ENCODE results near the gene PKD2L2. TPM values are rescaled to one million over a fixed set of nuclear protein-coding genes. Genes with fewer than 3 reads are reported as not detected.
"Not testable (repeated sequence)": the region's sequence is repeated elsewhere in the genome, so short reads cannot be mapped to it uniquely, and the experiment has no call there.

PKD2L2 gene
- total RNA-seq (2014; rRNA removed; shearing (Covaris generic); ENCODE audit: low replicate concordance), result not detected in 2 replicates

DNA sequence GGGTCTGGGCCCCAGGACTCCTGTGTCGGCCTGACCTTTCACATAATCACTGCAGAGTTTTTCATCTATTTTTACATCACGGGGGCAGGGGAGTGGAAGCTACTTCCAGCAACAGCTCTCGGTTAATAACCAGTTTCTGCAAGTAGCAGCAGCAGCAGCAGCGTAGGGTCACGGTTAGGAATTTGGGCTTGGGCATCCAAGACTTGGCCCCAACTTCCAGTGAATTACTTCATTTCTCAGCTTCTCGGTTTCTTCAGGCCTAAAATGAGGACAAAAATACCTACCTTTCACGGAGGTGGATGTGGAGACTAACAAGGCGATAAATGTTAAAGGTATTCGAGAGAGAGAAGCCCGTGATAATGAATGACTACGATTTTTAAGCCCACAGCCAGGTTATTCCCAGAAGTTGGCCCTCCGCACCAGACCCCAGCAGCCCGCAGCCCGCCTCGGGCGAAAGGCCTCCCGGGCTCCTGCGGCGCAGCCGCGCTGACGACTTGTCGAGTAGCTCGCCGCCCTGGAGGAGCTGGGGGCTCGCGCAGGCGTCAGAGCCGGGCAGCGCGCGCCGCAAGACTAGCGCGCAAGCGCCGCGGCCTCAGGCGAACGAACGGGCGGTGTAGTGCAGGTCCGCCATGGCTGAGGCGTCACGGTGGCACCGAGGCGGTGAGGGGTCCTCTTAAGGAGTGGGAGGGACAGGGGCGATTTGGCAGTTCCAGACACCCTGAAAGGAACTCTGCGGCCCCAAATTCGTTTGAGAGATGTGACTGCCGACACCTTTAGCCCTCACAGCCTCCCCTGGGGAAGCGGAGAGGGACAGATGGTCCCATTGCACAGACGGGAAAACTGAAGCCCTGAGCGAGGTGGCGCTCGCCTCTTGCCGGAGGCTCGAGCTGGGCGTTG, at the start of gene PKD2L2:
Gene PKD2L2 (plus strand): TSS at position 595 of the 897 bp plus-strand sequence. CDS start 35 bp downstream, at position 630.
- in situ Hi-C loops (cut with HindIII; ENCODE audit: low pct_unique_long_range_greater_than_20kb, low sequenced_read_pairs), result no loop called here
- DNase-seq (ENCODE audit: low read depth), result no peak

DNA sequence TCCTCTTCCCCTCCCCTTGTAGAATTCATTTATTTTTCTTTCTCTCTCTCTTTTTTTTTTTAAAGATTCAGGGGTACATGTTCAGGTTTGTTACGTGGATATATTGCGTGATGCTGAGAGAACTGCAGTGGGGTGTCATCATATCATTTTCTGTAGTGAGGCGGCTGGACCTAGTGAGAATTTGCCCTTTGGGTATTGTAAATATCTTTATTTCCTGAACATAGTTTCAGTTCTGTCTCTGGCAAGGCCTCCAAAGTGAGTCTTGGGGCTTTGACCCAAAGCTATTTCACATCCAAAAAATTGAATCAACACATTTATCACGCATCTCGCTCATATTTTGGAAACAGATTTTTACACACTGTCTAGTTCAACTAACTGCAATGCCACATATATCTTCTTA, 47.0 kb upstream of the PKD2L2 start:
- in situ Hi-C loops (cut with HindIII; ENCODE audit: low pct_unique_long_range_greater_than_20kb, low sequenced_read_pairs), result no loop called here
- DNase-seq (ENCODE audit: low read depth), result no peak

DNA sequence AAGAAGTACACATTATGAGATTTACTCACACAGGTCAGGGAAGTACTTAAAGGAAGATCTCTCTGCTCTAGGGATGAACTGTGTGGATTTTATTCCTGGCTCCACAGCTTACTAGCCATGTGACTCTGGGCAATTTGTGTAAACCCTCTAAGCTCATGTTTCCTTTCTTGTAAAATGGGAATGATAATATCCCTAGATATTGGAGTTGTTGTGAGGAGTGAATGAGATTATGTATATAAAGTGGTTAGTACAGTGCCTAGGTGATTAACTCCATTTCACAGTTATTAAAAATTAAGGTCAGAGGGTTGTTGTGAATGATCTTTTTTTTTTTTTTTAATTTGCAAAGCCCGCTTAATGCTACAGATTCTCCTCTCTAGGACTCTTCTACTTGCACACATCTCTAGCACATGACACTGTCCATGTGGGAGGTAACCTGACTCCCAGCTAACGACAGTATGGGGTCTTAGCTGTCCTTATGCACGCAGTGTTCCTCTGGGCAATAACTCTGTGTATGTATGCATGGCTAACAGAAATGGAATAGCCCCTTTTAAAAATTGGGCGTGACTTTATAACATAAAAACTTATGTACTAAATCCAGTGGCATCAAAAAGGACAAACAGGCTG, 45.5 kb upstream of the PKD2L2 start:
- in situ Hi-C loops (cut with HindIII; ENCODE audit: low pct_unique_long_range_greater_than_20kb, low sequenced_read_pairs), result no loop called here

GRCh38 chr5:137845472-137845871, 43.8 kb upstream of the PKD2L2 start:
- no peak for DNase-seq (ENCODE audit: low read depth)
- in situ Hi-C loops (cut with HindIII; ENCODE audit: low pct_unique_long_range_greater_than_20kb, low sequenced_read_pairs), result no loop called here

More for the DNA sequence above, 45.5 kb upstream of the PKD2L2 start:
- no peak for DNase-seq (ENCODE audit: low read depth)

DNA sequence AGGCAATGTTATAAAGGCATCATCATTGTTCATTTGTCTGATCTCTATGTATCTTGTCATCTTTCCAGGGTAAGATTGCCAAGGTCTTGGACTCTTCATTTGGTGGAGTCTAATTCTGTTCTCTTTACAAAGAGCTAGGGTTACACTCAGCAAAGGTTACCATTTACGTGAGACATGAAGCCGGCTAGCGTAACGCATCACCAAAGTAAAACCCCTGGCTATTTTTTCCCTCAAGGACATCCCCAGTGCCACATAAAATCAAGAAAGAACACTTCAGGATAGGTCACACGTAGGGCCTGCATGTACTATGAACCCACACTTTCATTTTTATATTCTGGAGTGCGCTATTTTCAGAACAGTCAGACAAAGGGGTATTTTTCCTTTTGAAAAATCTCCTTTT, 41.6 kb upstream of the PKD2L2 start:
- DNase-seq (ENCODE audit: low read depth), result no peak
- in situ Hi-C loops (cut with HindIII; ENCODE audit: low pct_unique_long_range_greater_than_20kb, low sequenced_read_pairs), result no loop called here

GRCh38 chr5:137853165-137853564, 36.1 kb upstream of the PKD2L2 start:
- DNase-seq (ENCODE audit: low read depth); in situ Hi-C loops (cut with HindIII; ENCODE audit: low pct_unique_long_range_greater_than_20kb, low sequenced_read_pairs): not testable (repeated sequence)

DNA sequence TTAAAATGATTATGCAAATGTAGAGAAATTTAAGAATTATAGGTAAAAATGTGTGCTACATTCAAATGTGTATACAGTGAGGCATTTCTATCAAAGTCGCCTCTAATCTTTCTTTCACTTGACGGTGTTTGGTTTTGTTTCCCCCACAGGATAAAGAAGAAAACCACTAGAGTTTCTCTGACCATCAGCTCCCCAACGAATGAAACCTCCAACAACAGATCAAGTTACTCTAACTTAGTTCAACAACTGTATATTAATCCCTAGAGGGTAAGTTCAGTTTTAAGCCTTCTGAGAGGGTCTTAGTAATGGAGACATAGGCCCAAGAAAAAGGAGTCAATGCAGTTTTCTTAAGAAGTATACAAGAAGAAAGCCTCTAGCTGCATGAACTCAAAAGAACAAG, 33.1 kb upstream of the PKD2L2 start:
- in situ Hi-C loops (cut with HindIII; ENCODE audit: low pct_unique_long_range_greater_than_20kb, low sequenced_read_pairs), result no loop called here
- no peak for DNase-seq (ENCODE audit: low read depth)

- in situ Hi-C loops (cut with HindIII; ENCODE audit: low pct_unique_long_range_greater_than_20kb, low sequenced_read_pairs), result no loop called here
- no peak for DNase-seq (ENCODE audit: low read depth)
These were observed 32.1 kb upstream of the PKD2L2 start for GRCh38 chr5:137856916-137857862.

- DNase-seq (ENCODE audit: low read depth), result no peak
- in situ Hi-C loops (cut with HindIII; ENCODE audit: low pct_unique_long_range_greater_than_20kb, low sequenced_read_pairs), result no loop called here
These were observed 30.9 kb upstream of the PKD2L2 start for GRCh38 chr5:137858223-137858916.

DNA sequence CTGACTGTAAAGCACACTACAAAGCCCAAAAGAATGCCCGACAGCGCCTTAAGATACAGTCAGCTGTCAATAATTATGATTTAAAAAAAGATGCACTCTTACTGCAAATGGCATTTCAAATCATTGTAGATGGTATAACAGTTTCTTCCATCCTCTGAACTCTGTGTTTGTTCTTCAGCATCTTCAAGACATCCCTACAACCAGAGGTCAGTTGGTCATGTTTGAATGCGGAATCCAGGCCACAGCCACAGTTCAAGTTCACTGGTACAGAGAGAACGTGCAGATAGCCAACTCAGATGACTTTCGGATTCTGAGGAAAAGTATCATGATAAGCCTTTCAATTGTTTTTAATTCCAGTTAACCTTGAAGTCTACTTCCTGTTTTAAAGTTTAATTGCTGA, 30.3 kb upstream of the PKD2L2 start:
- in situ Hi-C loops (cut with HindIII; ENCODE audit: low pct_unique_long_range_greater_than_20kb, low sequenced_read_pairs), result no loop called here
- no peak for DNase-seq (ENCODE audit: low read depth)

DNA sequence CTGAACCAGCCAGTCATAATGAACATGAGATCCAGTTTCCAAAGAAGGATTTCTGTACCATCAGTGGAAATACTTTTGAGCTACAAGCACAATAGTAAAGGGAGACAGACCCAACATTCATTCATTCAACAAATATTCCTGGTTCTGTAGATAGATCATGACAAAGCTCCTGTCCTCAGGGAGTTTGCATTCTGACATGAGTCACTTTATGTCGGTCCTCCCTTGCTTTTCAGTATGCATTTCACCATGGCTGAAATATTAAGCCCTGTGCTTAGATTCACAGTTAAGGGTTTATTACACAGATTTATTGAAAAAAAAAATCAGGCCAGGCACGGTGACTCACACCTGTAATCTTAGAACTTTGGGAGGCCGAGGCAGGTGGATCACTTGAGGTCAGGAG, 27.0 kb upstream of the PKD2L2 start:
- no peak for DNase-seq (ENCODE audit: low read depth)
- in situ Hi-C loops (cut with HindIII; ENCODE audit: low pct_unique_long_range_greater_than_20kb, low sequenced_read_pairs), result no loop called here

GRCh38 chr5:137863653-137864052, 25.6 kb upstream of the PKD2L2 start:
- in situ Hi-C loops (cut with HindIII; ENCODE audit: low pct_unique_long_range_greater_than_20kb, low sequenced_read_pairs); DNase-seq (ENCODE audit: low read depth): not testable (repeated sequence)

DNA sequence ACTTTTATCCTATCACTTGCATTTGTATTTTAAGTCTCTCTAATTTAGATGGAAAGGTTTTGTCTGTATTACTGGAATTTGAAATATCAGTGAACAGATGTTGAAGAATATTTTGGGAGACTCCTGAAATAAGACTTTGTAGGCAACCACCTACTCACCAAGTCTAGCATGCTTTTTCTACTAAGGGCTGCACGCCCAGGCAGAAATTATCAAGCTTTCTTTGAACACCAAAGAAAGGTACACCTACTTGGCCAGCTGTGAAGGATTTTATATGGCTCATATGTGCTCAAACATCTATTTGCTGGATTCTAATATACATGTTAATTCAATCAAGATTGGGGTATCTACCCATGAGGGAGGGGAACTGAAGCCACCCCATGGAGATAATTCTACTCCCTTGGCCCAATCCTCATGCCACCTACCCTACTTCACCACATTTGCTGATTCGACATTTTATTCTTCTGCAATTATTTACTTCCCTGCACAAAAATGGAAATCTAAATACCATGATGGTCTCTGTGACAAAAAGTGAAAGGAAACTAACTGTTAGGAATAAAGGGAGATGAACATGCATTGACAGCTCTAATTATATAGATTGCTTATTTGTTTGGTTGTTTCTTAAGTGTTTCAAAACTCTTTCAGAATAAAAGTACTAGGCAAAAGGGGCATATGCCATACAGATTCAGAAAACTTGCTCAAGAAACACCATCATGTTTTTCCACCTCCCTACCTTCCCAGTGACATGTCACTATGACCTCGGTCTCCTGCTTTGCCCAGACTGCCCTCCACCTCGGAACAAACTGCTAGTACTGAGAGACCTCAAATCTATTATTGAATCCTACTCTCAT, 22.5 kb upstream of the PKD2L2 start:
- DNase-seq (ENCODE audit: low read depth), result no peak
- in situ Hi-C loops (cut with HindIII; ENCODE audit: low pct_unique_long_range_greater_than_20kb, low sequenced_read_pairs), result no loop called here

- no peak for DNase-seq (ENCODE audit: low read depth)
- in situ Hi-C loops (cut with HindIII; ENCODE audit: low pct_unique_long_range_greater_than_20kb, low sequenced_read_pairs), result no loop called here
These were observed 21.6 kb upstream of the PKD2L2 start, which contains the start of gene MYOT for GRCh38 chr5:137867664-137868063. Gene MYOT (plus strand): TSS chr5:137867860. CDS start chr5:137870652, 2,792 bp downstream.

- in situ Hi-C loops (cut with HindIII; ENCODE audit: low pct_unique_long_range_greater_than_20kb, low sequenced_read_pairs), result no loop called here
- DNase-seq (ENCODE audit: low read depth), result no peak
These were observed 18.5 kb upstream of the PKD2L2 start for GRCh38 chr5:137870647-137871339.

DNA sequence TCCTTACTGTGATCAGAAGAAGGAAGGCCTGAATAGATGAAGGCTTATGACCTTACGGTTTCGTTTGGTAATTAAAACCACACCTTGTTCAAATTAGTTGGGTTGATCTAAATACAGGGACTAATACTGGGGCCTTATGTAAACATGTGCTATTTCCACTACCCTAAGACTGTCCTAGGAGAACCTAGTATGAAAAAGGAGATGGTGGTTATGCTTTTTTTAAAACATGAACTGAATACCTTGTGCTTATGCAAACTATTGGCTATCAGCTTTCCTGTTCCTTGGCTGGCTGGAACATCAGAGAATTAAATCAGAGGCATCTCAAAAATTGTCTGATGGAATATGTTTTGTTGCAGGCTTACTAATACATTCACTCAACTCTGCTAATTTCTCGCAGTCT, 17.7 kb upstream of the PKD2L2 start:
- DNase-seq (ENCODE audit: low read depth), result no peak
- in situ Hi-C loops (cut with HindIII; ENCODE audit: low pct_unique_long_range_greater_than_20kb, low sequenced_read_pairs), result no loop called here
